ENCODE measurements around the gene IFI6. TPM values are rescaled to one million over a fixed set of nuclear protein-coding genes. Genes with fewer than 3 reads are reported as not detected.

IFI6 gene
- total and polyA plus RNA-seq, 5 donors: 46.2 to 145 (median 59.3) TPM

Other genes starting within 250 kb of the IFI6 start
- 10 to 100 TPM; 64.4 to 77.9 (median 71.5) TPM for gene WASF2, start 182.0 kb downstream of the IFI6 start, total RNA-seq
- gene WASF2, start 182.0 kb downstream of the IFI6 start, polyA plus RNA-seq: 22.1 TPM
- gene AHDC1, start 68.0 kb downstream of the IFI6 start, total RNA-seq: 10 to 100 TPM; 40.4 to 53.5 (median 50.6) TPM
- 26.3 TPM for gene AHDC1, start 68.0 kb downstream of the IFI6 start, polyA plus RNA-seq
- gene FGR, start 37.0 kb downstream of the IFI6 start, total RNA-seq: 10 to 100 TPM in 1 of 4 donors, 1 to 10 TPM in 3; 3.2 to 12.6 (median 5.1) TPM
- gene FGR, start 37.0 kb downstream of the IFI6 start, polyA plus RNA-seq: 3.5 TPM
- 10 to 100 TPM; 12.1 to 14.5 (median 12.9) TPM for gene FAM76A, start 53.8 kb upstream of the IFI6 start, total RNA-seq
- 6.1 TPM for gene FAM76A, start 53.8 kb upstream of the IFI6 start, polyA plus RNA-seq
- 10 to 100 TPM; 26.0 to 40.8 (median 29.6) TPM for gene STX12, start 101.0 kb upstream of the IFI6 start, total RNA-seq
- gene STX12, start 101.0 kb upstream of the IFI6 start, polyA plus RNA-seq: 20.1 TPM
- 10 to 100 TPM; 24.2 to 26.8 (median 24.7) TPM for gene PPP1R8, start 158.6 kb upstream of the IFI6 start, total RNA-seq
- 18.7 TPM for gene PPP1R8, start 158.6 kb upstream of the IFI6 start, polyA plus RNA-seq
- 10 to 100 TPM in 1 of 4 donors, 1 to 10 TPM in 3; 7.6 to 10.1 (median 9.3) TPM for gene THEMIS2, start 200.4 kb upstream of the IFI6 start, total RNA-seq
- gene THEMIS2, start 200.4 kb upstream of the IFI6 start, polyA plus RNA-seq: 5.1 TPM
- 10 to 100 TPM; 26.8 to 38.3 (median 32.2) TPM for gene RPA2, start 242.4 kb upstream of the IFI6 start, total RNA-seq
- gene RPA2, start 242.4 kb upstream of the IFI6 start, polyA plus RNA-seq: 32.4 TPM

Data from right cardiac atrium (tissue), 5 donors.